NCI-H748 (cell line): ENCODE results near the gene MAGI3.
"Not testable (repeated sequence)": the region's sequence is repeated elsewhere in the genome, so short reads cannot be mapped to it uniquely, and the experiment has no call there.

Experiments
- DNase-seq: peaks from one replicate; lab custom pipeline; 2025; ENCODE audit not compliant: unreplicated experiment; lab: John Stamatoyannopoulos, UW

MAGI3 gene

DNA sequence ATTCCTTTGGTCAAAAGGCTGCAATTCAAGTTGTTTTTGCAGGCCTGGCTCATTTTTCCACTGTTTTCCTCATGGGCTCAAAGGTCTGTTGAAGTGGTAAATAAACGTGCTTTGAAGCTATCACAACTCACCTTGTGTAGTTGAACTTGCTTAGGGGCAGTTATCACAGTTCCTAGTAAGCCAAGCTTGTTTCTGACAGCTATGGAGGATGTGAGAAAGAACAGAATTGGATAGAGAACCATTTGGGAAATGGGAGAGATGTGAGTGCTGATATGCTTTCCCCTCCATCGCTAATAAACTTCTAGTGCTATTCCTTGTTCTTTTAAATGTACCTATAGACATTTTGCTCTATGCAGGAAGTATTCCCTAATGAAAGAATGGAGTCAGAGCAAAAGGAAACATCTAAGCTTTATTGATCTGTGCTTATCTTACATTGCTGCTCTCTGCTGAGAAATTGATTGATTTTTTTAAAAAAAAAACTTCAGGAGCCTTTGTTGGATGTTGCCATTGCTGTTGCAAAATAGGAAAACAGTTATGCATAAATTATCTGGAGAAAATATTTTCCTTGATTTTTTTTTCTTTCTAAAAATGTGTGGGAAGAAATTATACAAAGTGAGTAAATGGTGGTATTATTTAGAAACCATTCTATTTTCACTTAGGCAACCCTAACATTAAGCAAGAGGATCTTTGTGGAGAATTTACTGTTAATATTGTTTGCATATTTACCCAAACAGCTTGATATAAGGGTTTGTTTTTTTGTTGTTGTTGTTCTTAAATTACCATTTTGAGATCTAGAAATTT lies 118.2 kb downstream of the MAGI3 start:
- DNase-seq: no peak

GRCh38 chr1:113509766-113510165 lies 119.5 kb downstream of the MAGI3 start:
- not testable (repeated sequence) for DNase-seq

GRCh38 chr1:113511269-113511668 lies 121.0 kb downstream of the MAGI3 start:
- no peak for DNase-seq

- no peak for DNase-seq
Observed at GRCh38 chr1:113515498-113515897, 125.2 kb downstream of the MAGI3 start.

GRCh38 chr1:113517346-113517745 lies 127.0 kb downstream of the MAGI3 start:
- no peak for DNase-seq

- no peak for DNase-seq
Observed at GRCh38 chr1:113517983-113518382, 127.7 kb downstream of the MAGI3 start.

- no peak for DNase-seq
Observed at GRCh38 chr1:113519556-113519955, 129.2 kb downstream of the MAGI3 start.

DNA sequence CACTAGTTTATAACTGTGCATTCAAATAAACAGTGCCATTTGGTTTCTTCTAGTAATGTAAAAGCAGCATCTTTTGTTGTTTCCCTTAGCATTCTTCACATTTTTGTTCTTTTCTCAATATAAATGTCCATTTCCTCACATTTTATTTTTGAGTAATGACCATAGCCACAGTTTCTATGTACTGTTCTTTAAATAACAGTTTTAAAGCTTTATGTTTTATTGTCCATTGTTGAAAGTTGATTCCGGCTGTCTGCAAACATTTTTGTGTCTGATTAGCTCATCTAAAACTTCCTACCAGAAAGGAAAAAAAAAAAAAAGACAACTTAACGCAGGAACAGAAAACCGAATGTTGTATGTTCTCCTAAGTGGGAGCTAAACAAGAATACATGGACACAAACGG lies 139.7 kb downstream of the MAGI3 start:
- DNase-seq: no peak

DNA sequence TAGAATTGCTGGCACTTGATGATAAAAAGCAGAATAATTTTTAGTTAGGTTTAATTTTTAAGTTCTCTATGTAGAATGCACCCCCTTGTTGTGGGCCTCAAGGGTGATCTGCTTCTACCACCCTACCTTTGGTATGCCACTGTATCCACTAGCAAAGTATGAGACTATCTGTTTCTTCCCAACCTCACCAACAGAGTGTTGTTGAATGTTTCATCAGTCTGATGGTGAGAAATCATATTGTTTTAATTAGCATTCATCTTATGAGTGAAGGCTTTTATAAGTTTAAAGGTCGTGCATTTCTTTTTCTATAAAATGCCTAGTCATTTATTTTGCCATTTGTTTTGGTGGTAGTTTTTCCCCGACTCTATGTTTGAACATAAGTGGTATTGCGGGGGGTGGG lies 141.0 kb downstream of the MAGI3 start:
- no peak for DNase-seq

DNA sequence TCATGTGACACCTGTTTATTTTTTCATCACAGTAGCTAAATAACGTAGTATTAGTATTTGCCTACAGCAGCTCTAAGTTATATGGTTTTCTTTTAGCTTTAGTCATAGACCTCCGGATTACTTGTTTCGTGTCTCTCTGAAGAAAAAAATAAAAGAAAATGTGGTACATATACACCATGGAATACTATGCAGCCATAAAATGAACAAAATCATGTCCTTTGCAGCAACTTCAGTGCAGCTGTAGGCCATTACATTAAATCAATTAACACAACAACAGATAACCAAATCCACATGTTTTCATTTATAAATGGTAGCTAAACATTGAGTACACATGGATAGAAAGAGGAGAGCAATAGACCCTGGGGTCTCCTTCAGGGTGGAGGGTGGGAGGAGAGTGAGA lies 142.7 kb downstream of the MAGI3 start:
- DNase-seq: no peak

DNA sequence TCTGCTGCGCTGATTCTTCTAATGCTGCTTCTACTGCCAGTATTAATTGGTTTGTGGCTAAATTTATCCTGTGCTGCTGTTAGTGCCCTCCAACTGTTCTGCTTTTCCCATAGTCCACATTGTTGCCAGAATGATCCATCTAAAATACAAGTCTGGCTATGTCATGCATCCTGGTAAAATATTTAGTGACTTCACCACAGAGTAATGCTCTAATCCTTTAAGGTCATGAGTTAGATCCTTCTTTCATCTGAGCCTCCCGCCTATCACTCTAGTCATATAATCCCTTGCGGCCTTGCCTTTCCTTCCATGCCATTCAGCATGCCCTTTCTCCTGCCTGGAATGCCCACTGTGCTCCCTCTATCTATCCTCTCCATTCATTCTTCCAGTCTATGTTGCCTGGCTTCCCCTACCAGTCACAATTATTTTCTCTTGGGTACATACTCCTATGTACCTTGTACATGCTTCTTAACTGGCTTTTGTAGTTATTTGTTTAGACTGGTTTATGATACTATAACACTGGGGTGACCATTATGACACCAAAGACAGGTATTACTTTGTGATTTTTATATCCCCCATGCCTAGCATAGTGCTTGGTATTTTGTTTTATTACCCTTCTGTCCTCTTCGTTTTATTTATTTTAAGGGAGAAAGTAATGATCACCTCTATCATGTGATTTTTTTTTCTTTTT lies 144.0 kb downstream of the MAGI3 start:
- no peak for DNase-seq

GRCh38 chr1:113534875-113535274 lies 144.6 kb downstream of the MAGI3 start:
- no peak for DNase-seq

- DNase-seq: no peak
Observed at GRCh38 chr1:113536182-113536780, 146.0 kb downstream of the MAGI3 start.

DNA sequence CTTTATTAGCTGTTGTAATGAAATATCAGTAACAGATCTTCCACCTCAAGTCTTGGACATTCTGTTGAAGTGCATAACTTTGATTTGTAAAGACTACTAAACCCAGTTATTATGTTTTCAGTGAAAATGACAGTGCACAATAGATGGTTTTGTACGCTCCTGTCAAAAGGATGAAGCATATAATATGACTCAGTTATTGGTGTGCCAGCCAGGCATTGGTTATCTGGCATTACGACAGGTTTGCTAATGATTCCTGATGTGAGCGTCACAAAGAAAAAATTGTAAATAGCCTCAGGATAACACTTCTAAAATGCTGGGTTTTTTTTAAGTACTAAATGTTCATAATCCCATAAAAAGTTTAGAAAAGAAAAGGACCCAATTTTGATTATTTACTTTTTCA lies 147.9 kb downstream of the MAGI3 start:
- DNase-seq: no peak

DNA sequence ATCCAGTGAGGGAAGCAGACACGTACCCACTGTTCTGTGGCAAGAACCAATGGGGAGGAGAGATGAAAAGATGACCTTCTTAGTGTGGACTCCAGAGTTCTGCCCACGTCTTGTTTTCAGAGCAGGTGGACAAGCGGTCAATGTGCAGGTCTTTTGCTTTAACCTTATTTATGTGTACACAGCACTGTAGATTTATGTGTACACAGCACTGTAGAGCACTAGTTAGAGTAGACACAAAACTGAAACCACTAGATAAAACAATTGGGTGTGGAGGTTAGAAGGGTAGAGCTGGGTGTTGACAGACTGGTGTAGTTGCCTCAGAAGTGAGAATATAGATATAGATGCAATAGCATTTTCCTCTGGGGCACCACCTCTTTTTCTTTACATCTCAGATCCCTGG lies 150.0 kb downstream of the MAGI3 start:
- no peak for DNase-seq

- no peak for DNase-seq
Observed at GRCh38 chr1:113541106-113541505, 150.8 kb downstream of the MAGI3 start.

DNA sequence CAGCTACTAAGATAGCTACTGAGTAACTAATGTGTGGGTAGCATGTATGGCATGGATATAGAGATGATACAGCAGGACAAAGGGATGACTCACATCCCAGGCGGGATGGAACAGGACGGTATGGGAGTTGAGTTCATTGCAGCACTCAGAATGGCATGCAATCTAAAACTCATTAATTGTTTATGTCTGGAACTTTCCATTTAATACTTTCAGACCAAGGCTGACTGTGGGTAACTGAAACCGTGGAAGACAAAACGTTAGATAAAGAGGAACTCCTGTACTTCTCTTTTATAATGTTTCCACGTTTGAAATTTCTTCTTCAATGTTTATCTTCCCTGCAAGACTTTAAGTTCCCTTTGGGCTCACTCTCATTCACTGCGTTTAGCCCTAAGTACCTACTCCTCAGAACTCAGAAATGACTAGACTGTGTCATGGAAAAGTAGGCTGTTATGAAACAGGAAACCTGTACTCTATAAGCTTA lies 151.9 kb downstream of the MAGI3 start:
- no peak for DNase-seq

DNA sequence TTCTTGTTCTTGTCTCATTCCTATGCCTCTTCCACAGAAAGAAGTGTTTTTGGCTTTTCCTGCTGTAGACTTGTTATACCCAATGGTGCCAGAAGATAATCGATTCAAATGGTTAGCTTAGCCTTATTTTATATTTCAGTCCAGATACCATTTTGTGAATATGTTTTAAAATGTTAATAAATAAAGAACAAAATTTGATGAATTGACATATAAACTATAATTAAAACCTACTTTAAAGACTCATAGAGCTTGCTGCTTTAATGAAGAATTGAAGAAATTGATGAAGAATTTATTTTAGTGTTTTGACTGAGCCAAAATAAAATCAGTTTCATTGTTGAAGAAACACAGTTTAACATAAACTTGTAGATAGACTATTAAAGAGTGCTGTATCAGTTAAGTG lies 152.8 kb downstream of the MAGI3 start:
- no peak for DNase-seq

DNA sequence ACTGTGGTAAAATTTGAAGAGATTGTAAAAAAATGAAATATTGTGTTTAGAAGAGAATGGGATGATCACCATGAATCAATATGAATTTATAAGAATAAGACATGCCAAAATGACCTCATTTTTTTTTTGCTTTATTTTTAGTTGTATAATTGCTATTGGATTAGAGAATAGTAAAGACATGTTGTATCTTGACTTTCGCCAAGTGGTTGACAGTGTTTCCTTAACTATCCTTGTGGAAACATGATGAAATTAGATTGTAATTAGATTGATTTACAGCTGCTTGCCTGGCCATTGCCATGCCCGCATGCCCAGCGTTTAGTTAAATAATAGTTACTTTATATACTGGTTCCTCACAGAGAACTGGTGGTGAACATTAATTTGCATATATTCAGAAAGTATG lies 154.9 kb downstream of the MAGI3 start:
- DNase-seq: no peak

GRCh38 chr1:113545626-113546025 lies 155.3 kb downstream of the MAGI3 start:
- no peak for DNase-seq

DNA sequence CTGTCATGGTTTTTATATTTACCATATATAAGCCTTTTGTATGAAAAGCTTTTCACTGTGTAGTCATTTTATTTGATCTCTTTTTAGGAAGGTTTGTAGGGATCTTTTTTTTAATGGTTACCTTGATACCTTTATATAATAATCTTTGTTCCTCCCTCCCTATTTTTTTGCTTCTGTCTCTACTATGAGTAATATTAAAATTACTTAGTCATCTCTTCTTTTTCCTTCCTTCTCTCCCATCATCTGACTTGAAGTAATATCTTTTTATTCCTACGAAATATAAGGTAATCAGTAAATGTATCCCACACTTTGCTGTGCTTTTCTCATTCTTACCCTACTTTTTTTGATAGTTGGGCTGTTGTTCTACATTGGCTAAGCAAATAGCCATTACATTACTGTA lies 161.4 kb downstream of the MAGI3 start:
- no peak for DNase-seq

DNA sequence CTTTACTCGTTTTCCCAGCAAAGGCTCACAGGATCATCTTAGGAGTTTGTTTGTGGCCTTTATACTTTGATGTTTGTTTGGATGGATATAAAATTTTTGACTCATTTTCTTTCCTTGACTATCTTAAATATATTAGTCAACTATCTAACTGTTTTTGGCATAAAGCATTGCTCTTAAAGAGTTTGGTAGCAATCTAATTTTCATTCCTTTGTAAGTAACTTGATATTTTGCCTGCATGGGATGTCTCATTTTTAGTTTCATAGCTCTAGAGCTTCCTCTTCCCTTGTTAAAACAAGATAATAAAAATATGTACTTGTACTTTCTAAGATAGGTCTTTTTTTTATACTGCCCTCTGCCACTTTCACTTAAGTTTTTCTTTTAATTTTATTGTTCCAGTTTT lies 161.9 kb downstream of the MAGI3 start:
- no peak for DNase-seq
